Measurements from ENCODE around the gene MYO5C.
"Not testable (repeated sequence)": the region's sequence is repeated elsewhere in the genome, so short reads cannot be mapped to it uniquely, and the experiment has no call there.

The MYO5C gene

GRCh38 chr15:52238989-52239525 is 56.5 kb downstream of the MYO5C start:
- not testable (repeated sequence) for DNase-seq

- DNase-seq = no peak
Observed at GRCh38 chr15:52238149-52238548, 57.5 kb downstream of the MYO5C start.

GRCh38 chr15:52236013-52236412 is 59.6 kb downstream of the MYO5C start:
- no peak for DNase-seq

- no peak for DNase-seq
Observed at GRCh38 chr15:52234596-52235541, 60.7 kb downstream of the MYO5C start.

- no peak for DNase-seq
Observed at GRCh38 chr15:52233405-52233804, 62.2 kb downstream of the MYO5C start.

GRCh38 chr15:52232327-52232726 is 63.3 kb downstream of the MYO5C start:
- no peak for DNase-seq

GRCh38 chr15:52230073-52230472 is 65.5 kb downstream of the MYO5C start:
- DNase-seq = no peak

- no peak for DNase-seq
Observed at GRCh38 chr15:52228921-52229320, 66.7 kb downstream of the MYO5C start.

GRCh38 chr15:52227456-52227855 is 68.1 kb downstream of the MYO5C start:
- peak; percentile 83 for DNase-seq

- no peak for DNase-seq
Observed at GRCh38 chr15:52225230-52225629, 70.4 kb downstream of the MYO5C start.

GRCh38 chr15:52224211-52224610 is 71.4 kb downstream of the MYO5C start:
- DNase-seq = peak; percentile 24

GRCh38 chr15:52221730-52222129 is 73.9 kb downstream of the MYO5C start:
- peak; percentile 20 for DNase-seq

GRCh38 chr15:52220937-52221660 is 74.5 kb downstream of the MYO5C start:
- DNase-seq = peak; percentile 38

GRCh38 chr15:52220251-52220650 is 75.4 kb downstream of the MYO5C start:
- no peak for DNase-seq

- no peak for DNase-seq
Observed at GRCh38 chr15:52218816-52219215, 76.8 kb downstream of the MYO5C start.

- DNase-seq = no peak
Observed at GRCh38 chr15:52218371-52218770, 77.2 kb downstream of the MYO5C start.

- peak; percentile 26 for DNase-seq
Observed at GRCh38 chr15:52217186-52217585, 78.4 kb downstream of the MYO5C start.

- DNase-seq = no peak
Observed at GRCh38 chr15:52214553-52214952, 81.1 kb downstream of the MYO5C start.

GRCh38 chr15:52213206-52213605 is 82.4 kb downstream of the MYO5C start:
- DNase-seq = no peak

GRCh38 chr15:52208306-52208946 is 87.2 kb downstream of the MYO5C start:
- peak; percentile 81 for DNase-seq

GRCh38 chr15:52207191-52207590 is 88.4 kb downstream of the MYO5C start:
- DNase-seq = no peak

GRCh38 chr15:52206446-52206845 is 89.2 kb downstream of the MYO5C start:
- DNase-seq = no peak

GRCh38 chr15:52204657-52205056 is 90.9 kb downstream of the MYO5C start:
- DNase-seq = no peak

Measured in activated CD4-positive, alpha-beta T cell treated with anti-CD3 and anti-CD28 coated beads, Interleukin-2, Interleukin-6, amounts not matched to agents 100 ng/mL and 50 ng/mL, durations not matched to agents 16 hours and 8 hours (primary cell).